ENCODE data around the gene RALY.

RALY gene

GRCh38 chr20:33993576-33994221 lies at the start of gene RALY:
Gene RALY (plus strand): TSS chr20:33993911. CDS start chr20:34072075, 78,164 bp downstream.
- DNase-seq (ENCODE audit: low read depth in 1 of 2, low spot score in 1 of 2), result peak; percentile 92 to 93

- DNase-seq (ENCODE audit: low read depth in 1 of 2, low spot score in 1 of 2), result no peak
Observed at GRCh38 chr20:33944914-33945313, 48.8 kb upstream of the RALY start.

- no peak for DNase-seq (ENCODE audit: low read depth in 1 of 2, low spot score in 1 of 2)
Observed at GRCh38 chr20:33945391-33946081, 48.2 kb upstream of the RALY start.

GRCh38 chr20:33947709-33948295 lies 45.9 kb upstream of the RALY start:
- DNase-seq (ENCODE audit: low read depth in 1 of 2, low spot score in 1 of 2), result no peak

- no peak for DNase-seq (ENCODE audit: low read depth in 1 of 2, low spot score in 1 of 2)
Observed at GRCh38 chr20:33948480-33948879, 45.2 kb upstream of the RALY start.

- DNase-seq (ENCODE audit: low read depth in 1 of 2, low spot score in 1 of 2), result no peak
Observed at GRCh38 chr20:33951171-33951570, 42.5 kb upstream of the RALY start.

GRCh38 chr20:33954504-33954903 lies 39.2 kb upstream of the RALY start:
- no peak for DNase-seq (ENCODE audit: low read depth in 1 of 2, low spot score in 1 of 2)

- no peak for DNase-seq (ENCODE audit: low read depth in 1 of 2, low spot score in 1 of 2)
Observed at GRCh38 chr20:33963751-33964150, 30.0 kb upstream of the RALY start.

- no peak for DNase-seq (ENCODE audit: low read depth in 1 of 2, low spot score in 1 of 2)
Observed at GRCh38 chr20:33964441-33964840, 29.3 kb upstream of the RALY start.

GRCh38 chr20:33967126-33967525 lies 26.6 kb upstream of the RALY start:
- no peak for DNase-seq (ENCODE audit: low read depth in 1 of 2, low spot score in 1 of 2)

GRCh38 chr20:33969563-33969962 lies 24.1 kb upstream of the RALY start:
- DNase-seq (ENCODE audit: low read depth in 1 of 2, low spot score in 1 of 2), result no peak

GRCh38 chr20:33970229-33970628 lies 23.5 kb upstream of the RALY start:
- no peak for DNase-seq (ENCODE audit: low read depth in 1 of 2, low spot score in 1 of 2)

- DNase-seq (ENCODE audit: low read depth in 1 of 2, low spot score in 1 of 2), result no peak
Observed at GRCh38 chr20:33971147-33971975, 22.4 kb upstream of the RALY start.

- DNase-seq (ENCODE audit: low read depth in 1 of 2, low spot score in 1 of 2), result no peak
Observed at GRCh38 chr20:33976959-33977358, 16.8 kb upstream of the RALY start.

- no peak for DNase-seq (ENCODE audit: low read depth in 1 of 2, low spot score in 1 of 2)
Observed at GRCh38 chr20:33977535-33977934, 16.2 kb upstream of the RALY start.

- no peak for DNase-seq (ENCODE audit: low read depth in 1 of 2, low spot score in 1 of 2)
Observed at GRCh38 chr20:33979094-33979493, 14.6 kb upstream of the RALY start.

GRCh38 chr20:33981347-33981746 lies 12.4 kb upstream of the RALY start:
- DNase-seq (ENCODE audit: low read depth in 1 of 2, low spot score in 1 of 2), result no peak

GRCh38 chr20:33981964-33982363 lies 11.7 kb upstream of the RALY start:
- DNase-seq (ENCODE audit: low read depth in 1 of 2, low spot score in 1 of 2), result no peak

GRCh38 chr20:33983371-33983770 lies 10.3 kb upstream of the RALY start:
- DNase-seq (ENCODE audit: low read depth in 1 of 2, low spot score in 1 of 2), result no peak

GRCh38 chr20:33984182-33984719 lies 9.5 kb upstream of the RALY start:
- no peak for DNase-seq (ENCODE audit: low read depth in 1 of 2, low spot score in 1 of 2)

GRCh38 chr20:33985280-33985679 lies 8.4 kb upstream of the RALY start:
- no peak for DNase-seq (ENCODE audit: low read depth in 1 of 2, low spot score in 1 of 2)
